ENCODE data around the gene CRYBG3.

GRCh38 chr3:97816811-97817210, 5.0 kb upstream of the CRYBG3 start:
- no peak for TF ChIP-seq RAD21 (IDR thresholded peaks at IDR 0.05)
- no peak for TF ChIP-seq RXRA (IDR thresholded peaks at IDR 0.05)
- TF ChIP-seq, protein P1, sequence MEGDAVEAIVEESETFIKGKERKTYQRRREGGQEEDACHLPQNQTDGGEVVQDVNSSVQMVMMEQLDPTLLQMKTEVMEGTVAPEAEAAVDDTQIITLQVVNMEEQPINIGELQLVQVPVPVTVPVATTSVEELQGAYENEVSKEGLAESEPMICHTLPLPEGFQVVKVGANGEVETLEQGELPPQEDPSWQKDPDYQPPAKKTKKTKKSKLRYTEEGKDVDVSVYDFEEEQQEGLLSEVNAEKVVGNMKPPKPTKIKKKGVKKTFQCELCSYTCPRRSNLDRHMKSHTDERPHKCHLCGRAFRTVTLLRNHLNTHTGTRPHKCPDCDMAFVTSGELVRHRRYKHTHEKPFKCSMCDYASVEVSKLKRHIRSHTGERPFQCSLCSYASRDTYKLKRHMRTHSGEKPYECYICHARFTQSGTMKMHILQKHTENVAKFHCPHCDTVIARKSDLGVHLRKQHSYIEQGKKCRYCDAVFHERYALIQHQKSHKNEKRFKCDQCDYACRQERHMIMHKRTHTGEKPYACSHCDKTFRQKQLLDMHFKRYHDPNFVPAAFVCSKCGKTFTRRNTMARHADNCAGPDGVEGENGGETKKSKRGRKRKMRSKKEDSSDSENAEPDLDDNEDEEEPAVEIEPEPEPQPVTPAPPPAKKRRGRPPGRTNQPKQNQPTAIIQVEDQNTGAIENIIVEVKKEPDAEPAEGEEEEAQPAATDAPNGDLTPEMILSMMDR (IDR thresholded peaks at IDR 0.05; ENCODE audit: low read depth, low read length, missing input control), result no peak
- TF ChIP-seq, protein P2, sequence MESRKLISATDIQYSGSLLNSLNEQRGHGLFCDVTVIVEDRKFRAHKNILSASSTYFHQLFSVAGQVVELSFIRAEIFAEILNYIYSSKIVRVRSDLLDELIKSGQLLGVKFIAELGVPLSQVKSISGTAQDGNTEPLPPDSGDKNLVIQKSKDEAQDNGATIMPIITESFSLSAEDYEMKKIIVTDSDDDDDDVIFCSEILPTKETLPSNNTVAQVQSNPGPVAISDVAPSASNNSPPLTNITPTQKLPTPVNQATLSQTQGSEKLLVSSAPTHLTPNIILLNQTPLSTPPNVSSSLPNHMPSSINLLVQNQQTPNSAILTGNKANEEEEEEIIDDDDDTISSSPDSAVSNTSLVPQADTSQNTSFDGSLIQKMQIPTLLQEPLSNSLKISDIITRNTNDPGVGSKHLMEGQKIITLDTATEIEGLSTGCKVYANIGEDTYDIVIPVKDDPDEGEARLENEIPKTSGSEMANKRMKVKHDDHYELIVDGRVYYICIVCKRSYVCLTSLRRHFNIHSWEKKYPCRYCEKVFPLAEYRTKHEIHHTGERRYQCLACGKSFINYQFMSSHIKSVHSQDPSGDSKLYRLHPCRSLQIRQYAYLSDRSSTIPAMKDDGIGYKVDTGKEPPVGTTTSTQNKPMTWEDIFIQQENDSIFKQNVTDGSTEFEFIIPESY (IDR thresholded peaks at IDR 0.05), result no peak
- TF ChIP-seq JUND (IDR thresholded peaks at IDR 0.05), result no peak
- TF ChIP-seq SP1 (IDR thresholded peaks at IDR 0.05), result no peak
- TF ChIP-seq REST (IDR thresholded peaks at IDR 0.05), result no peak
- TF ChIP-seq GABPA (IDR thresholded peaks at IDR 0.05 in 1 of 2, conservative IDR thresholded peaks at IDR 0.05 in 1 of 2), result no peak
- no peak for TF ChIP-seq EGR1 (IDR thresholded peaks at IDR 0.05; ENCODE audit: low read depth in 2 of 2)
- no peak for TF ChIP-seq FOXA1 (IDR thresholded peaks at IDR 0.05)
